ENCODE measurements around the gene UBE2G1. TPM values are rescaled to one million over a fixed set of nuclear protein-coding genes. Genes with fewer than 3 reads are reported as not detected.

The UBE2G1 gene
- polyA plus RNA-seq, 1 donor: 79.1 TPM

DNA sequence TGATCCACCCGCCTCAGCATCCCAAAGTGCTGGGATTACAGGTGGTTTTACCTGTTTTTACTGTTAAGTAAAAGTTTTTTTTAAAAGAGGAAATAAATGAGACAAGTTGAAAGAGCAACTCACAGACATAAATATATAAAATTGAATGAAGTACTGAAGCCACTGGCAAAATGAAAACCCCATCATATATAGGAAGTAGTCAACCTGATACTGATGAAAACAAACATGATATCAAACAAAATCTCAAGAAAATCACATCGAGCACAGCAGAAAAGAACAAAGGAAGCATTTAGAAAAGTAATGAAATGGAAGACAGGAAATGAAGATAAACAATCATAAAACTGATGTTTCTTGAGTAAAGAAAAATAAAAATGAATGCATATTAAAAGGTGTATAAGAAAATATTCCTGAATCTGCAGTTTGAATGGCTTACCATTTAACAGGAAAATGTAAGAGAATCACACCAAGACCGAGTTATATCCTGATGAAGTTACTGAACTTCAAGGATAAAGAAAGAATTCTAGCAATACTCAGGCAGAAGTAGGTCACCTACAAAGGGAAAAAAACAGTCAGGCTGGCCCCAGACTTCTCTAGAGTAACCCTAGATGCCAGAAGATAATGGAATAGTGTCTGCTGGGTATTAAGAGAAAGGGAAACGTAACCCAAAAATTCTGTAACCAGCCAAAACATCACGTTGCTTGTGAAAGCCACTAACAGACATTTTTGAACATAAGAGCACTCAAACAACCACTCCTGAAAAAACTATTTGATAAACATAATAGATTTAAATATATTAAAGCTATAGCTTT lies 31.5 kb downstream of the UBE2G1 start:
- no peak for DNase-seq (ENCODE audit: low read depth)

DNA sequence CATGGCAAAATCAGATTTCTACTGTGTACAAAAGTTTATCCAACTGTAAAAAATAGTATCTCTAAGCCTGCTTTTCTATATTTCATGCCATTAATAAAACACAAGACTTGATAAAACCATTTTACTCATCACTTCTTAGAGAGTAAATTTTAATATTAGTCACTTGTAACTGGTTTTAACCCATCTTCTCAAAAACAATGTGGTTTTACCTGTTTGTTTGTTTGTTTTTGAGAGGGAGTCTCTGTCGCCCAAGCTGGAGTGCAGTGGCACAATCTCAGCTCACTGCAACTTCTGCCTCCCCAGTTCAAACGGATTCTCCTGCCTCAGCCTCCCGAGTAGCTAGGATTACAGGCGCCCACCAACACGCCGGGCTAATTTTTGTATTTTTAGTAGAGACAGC lies 32.1 kb downstream of the UBE2G1 start:
- no peak for DNase-seq (ENCODE audit: low read depth)

DNA sequence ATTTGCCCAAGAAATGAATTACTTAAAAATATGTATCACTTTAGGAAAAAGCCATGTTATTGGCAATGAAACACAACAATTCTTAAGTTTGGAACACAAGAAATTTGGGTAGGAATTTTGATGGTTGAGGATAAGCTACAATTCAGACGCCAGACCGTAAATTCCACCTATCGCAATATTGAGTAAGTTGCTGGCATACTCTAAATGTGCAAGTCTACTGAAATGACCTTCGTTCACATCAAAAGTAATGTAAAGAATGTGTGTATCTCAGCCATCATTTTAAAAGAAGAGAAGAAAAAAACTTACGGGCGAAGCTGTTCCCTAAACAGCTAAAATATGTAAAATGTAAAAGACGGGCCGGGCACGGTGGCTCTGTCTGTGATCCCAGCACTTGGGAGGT lies 33.4 kb downstream of the UBE2G1 start:
- DNase-seq (ENCODE audit: low read depth): no peak

DNA sequence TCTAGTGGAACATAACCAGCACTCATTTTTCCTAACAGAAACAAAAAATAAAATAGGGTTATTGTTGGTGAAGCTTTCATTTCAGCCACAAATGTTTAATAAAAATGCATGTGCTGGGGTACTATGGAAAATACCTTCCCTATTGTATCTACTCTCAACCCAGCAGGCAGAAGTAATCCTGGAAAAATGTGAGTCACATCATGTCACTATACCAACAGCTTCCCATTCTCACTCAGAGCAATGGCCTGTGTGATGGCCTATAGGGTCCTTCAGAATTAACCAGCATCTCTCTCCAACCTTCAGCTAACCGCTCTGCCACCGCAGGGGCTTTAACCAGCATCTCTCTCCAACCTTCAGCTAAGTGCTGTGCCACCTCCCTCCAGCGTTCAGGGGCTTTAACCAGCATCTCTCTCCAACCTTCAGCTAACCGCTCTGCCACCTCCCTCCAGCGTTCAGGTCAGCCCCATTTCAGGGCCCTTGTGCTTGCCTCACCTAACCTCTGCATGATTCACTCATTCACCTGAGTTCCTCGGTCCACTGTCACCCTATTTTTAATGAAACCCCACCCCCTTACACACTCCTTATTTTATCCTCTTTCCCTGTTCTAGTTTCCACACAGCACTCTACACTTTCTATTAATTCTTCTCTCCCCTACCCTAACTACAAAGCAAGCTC lies 34.0 kb downstream of the UBE2G1 start:
- DNase-seq (ENCODE audit: low read depth): no peak

DNA sequence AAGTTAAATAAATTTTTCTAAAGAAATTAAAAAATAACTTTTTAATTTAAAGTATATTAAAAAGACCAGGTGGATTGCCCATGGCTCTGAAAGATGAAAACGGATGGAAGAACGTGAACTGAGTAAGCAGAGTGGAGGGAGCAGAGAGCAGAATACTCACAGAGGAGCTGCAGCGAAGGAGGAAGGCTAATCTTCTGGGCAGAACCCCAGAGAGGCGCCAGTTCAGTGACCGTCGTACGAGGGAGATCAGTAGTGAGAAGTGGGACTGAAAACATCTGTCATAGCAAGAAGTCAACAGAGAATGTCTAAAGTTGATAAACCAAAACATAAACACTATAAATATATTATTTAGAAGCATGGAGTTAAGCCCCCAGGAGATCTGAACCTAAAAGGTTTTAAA lies 34.9 kb downstream of the UBE2G1 start:
- DNase-seq (ENCODE audit: low read depth): no peak

DNA sequence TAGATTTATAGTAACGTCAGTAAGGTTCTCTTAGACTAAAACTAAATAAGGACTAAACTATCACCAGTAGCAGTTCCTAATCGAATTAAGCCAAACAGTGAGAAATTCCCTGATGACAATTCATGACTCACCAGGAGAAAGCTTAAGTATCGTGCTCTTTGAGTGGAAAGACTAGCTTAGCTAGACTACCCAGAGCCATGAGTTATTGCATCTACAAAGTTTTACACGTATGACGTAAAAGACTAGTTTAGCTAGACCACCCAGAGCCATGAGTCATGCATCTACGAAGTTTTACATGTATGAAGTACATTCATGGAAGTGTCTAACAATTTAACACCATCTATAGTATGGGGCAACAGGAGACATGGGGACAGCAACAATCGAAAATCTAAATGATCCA lies 36.6 kb downstream of the UBE2G1 start:
- DNase-seq (ENCODE audit: low read depth): no peak

DNA sequence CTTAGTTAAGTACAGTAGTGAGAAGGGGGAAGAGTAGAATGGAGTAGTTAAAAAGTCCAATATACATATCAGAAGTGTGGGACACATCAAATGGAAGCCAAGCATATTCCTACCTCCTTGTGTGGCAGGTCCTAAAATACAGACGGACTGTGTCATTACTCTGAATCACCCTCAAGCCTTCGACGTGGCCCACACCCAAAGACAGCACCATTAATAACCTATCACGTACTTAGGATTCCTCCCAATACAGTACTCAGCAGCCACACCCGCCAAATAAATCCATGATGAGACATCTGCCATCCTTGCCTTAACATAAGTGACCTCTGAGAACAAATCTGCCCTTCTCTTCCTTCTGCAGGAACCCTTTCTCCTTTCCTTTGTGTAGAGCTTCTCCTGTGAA lies 38.9 kb downstream of the UBE2G1 start:
- DNase-seq (ENCODE audit: low read depth): no peak

DNA sequence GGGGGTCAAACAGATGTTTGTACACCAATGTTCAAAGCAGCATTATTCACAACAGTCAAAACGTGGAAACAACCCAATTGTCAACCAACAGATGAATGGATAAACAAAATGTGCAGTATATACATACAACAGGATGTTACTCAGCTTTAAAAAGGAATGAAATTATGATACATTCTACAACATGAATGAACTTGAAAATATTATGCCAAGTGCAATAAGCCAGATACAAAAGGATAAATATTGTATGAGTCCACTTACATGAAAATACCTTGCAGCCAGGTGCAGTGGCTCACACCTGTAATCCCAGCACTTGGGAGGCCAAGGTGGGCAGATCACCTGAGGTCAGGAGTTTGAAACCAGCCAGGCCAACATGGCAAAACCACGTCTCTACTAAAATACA lies 39.9 kb downstream of the UBE2G1 start:
- DNase-seq (ENCODE audit: low read depth): no peak

DNA sequence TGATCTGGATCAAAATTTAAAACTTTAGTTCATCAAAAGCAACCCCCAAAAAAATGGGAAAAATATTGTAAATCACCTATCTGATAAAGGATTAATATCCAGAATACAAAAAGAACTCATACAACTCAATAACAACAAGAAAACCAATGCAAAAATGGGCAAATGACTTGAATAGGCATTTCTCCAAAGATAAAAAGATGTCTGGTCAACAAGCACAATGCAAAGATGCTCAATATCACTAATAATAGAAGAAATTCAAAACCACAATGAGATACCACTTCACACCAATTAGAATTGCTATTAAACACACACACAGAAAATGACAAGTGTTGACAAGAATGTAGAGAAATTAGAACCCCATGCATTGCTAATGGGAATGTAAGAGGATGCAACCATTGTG lies 40.4 kb downstream of the UBE2G1 start:
- no peak for DNase-seq (ENCODE audit: low read depth)

DNA sequence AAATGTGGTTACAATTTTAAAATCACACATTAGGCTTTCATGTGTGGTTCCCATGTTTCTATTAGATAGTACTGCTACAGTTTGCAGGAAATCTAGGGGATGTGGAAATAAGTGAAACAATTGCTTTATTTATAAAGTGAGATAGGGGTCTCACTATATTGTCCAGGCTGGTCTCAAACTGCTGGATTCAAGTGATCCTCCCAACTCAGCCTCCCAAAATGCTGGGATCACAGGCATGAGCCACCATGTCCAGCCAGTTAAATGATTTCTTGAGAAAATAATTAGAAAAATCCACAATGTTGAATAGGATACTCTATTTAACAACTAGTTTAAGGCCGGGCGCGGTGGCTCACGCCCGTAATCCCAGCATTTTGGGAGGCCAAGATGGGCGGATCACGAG lies 42.0 kb downstream of the UBE2G1 start:
- no peak for DNase-seq (ENCODE audit: low read depth)

DNA sequence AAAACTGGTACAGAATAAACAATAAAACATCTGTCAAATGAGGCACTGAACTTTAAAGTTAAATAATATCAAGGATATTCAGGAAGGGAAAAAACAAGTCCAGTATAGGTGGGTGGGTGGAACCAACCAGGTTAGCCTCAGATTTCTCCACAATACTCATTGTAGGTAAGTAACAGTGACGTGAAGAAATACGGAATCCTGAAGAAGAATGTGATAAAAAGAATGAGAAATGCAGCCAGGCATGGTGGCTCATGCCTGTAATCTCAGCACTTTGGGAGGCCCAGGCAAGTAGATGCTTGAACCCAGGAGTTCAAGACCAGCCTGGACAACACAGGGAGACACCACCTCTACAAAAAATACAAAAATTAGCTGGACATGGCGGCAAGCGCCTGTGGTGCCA lies 47.3 kb downstream of the UBE2G1 start:
- no peak for DNase-seq (ENCODE audit: low read depth)

DNA sequence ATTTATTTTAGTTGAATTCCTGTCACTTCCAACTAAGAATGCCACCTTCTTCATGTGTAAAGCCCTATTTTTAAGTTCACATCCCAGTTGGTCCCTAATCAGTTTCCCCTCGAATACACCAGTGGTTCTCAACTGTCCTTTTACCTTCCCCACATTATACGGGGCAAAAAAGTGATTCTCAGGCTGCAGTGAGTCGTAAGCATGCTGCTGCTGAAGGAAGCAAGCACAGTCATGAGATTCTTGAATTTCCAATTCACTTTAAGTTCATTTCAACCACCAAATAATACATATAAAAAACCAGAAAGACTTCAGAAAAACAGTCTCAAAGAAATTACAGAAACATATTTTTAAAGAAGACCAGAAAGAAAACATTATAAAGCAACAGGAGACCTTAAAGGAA lies 47.9 kb downstream of the UBE2G1 start:
- no peak for DNase-seq (ENCODE audit: low read depth)

DNA sequence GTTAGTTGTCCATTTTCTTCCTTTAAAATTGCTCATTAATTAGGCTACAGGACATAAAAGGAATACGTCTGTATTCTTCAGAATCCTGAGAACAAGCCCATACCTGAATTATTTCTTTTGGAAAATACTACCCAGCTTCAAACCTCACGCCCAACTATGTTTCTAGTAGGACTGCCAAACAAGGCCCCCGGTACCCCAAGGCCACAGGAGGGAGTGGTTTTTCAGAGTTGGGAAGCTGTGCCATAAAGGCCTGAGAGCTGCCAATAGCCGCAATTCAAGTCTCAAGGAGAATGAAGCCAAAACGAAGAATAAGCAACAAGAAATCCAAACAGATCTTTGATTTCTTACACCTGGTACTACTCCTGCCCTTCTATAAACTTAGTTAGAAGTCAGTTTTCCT lies 48.3 kb downstream of the UBE2G1 start:
- DNase-seq (ENCODE audit: low read depth): no peak

DNA sequence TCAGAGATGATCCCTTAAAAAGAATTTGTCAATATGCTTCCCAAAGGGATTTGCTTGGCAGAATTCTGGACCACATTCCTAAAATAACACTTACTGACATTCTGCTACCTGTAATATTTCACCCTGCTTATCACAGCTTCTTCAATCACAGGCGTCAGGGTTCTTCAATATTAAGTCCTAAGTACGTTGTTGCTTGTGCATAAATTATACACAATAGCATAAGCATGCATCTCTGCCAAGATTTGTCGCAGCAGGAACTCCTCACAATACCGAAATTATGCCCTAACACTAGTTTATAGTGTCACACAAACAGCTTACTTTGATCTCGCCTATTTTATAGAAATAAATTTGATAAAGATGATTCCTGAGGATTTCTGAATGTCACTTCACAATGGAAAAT lies 48.9 kb downstream of the UBE2G1 start:
- no peak for DNase-seq (ENCODE audit: low read depth)

DNA sequence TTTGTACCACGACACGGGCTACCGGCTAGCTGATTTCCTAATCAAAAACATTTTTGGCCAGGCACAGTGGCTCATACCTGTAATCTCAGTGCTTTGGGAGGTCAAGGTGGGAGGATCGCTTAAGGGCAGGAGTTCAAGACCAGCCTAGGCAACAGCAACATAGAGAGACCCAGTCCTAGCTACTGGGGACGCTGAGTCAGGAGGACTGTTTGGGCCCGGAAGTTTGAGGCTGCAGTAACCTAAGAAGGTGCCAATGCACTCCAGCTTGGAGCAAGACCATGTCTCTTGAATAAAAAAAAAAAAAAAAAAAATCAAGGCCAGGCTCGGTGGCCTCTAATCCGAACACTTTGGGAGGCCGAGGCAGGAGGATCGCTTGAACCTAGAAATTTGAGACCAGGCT lies 49.8 kb downstream of the UBE2G1 start:
- no peak for DNase-seq (ENCODE audit: low read depth)

DNA sequence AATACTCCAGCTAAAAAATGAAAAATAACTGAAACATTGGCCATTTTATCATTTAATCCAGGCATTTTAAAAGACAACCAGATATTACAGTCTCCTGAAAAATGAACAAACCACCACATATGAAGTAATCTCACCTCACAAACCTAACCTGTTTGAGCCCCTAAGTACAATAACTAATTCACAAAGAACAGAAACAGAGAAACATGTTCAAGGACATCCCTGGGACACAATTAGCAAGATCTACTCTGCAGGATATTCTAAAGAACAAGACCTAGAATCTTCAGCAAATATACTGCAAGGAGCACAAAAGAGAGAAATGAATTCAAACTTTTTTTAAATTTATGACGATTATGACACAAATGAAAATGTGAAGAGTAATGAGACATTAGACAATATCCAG lies 51.9 kb downstream of the UBE2G1 start:
- no peak for DNase-seq (ENCODE audit: low read depth)

DNA sequence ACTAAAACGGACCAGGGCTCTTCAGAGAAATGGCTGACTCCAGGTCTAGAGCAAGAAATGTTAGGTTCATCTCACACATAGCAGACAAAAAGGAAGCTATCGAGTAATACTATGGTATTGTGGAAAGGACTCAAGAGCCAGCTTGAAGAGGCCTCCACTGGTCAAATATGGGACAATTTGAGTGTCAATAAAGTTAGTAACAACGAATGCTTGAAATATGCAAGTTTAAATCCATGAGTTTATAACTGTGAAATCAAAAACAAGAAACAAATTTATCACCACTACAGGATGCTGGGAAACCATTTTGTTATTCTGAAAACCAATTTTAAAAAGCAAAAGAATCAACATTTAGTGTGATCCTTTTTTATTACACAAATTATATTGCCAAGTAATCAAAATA lies 52.3 kb downstream of the UBE2G1 start:
- no peak for DNase-seq (ENCODE audit: low read depth)

DNA sequence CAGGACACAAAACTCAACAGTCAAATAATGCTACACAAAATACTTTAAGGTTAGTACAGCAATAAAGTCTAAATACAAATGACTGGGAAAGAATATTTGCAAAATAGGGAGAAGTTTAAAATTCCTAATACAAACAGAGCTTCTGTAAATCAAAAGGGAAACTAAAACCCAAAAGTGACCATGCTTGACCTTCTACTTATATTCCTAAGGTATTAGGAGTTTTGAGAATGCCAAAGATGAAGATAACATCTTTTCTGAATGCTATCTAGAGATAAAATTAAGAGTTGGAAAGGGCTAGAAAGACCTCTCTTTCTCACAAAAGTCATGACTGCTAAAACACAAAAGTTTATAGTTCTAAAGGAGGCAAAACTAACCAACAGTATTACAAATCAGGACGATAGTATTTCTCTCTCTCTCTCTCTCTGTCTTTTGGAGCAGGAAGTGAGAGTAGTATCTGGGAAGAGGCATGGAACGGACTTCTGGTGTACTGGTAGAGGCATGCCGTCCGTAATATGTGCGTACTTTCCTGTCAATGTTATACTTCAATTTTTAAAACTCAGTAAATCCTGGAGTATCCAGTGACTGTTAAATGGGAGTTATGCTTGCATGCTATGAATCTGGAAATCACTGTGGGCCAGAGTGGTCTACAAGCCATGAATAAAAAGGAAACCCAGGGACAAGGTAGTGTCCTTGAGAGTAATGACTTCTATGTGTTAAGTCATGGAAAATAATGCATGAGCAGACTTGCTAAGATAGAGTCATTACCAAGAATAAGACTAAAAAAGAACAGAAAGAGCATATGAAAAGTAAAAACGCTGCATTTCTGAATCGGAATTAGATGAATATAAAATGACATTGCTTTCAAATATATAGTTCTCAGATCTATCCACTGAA lies 53.0 kb downstream of the UBE2G1 start:
- DNase-seq (ENCODE audit: low read depth): no peak

DNA sequence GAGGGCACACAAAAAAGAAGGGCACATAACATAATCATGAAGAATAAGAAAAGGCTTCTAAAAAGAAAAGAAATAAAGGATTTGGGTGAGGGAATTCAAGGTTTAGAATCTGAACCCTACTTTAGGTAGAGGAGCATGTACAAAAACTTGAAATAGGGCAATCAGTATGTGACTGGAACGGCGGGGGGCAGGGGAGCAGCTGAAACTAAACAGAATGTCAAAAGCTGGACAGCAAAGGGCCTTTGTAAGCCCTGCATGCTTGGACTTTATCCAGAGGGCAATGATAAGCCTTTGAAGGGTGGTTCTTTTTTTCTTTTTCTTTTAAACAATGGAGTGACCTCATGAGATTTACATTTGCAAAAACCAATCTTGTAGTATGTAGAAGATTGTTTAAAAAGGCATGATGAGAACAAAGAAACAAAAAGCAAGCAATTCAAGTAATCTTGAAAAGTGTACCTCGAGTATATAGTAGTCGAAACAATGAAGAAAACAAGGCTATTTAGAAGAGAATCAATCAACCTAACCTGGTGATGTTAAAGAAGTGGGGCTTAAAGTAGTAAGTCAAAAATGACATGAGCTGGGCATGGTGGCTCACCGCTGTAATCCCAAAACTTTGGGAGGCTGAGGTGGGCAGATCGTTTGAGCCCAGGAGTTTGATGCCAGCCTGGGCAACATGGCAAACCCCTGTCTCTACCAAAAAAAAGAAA lies 56.0 kb downstream of the UBE2G1 start:
- DNase-seq (ENCODE audit: low read depth): no peak

DNA sequence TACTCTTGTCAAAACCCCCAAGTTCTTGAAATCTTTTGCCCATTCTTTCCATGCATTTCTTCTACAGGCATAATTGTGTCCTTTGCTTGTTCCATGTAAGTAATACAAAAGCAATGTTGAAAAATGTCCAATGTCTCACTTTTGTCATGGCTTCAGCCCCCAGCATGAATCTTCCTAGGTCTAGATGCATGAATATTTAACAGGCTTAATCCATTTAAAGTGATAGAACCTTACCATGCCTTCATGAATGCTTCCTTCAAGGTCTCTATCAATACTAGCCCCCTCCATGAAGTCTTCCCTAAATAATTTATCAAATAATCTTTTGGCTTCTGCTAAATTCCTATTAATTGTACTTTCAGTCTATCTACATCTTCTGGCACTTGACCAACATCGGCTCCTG lies 56.6 kb downstream of the UBE2G1 start:
- no peak for DNase-seq (ENCODE audit: low read depth)

DNA sequence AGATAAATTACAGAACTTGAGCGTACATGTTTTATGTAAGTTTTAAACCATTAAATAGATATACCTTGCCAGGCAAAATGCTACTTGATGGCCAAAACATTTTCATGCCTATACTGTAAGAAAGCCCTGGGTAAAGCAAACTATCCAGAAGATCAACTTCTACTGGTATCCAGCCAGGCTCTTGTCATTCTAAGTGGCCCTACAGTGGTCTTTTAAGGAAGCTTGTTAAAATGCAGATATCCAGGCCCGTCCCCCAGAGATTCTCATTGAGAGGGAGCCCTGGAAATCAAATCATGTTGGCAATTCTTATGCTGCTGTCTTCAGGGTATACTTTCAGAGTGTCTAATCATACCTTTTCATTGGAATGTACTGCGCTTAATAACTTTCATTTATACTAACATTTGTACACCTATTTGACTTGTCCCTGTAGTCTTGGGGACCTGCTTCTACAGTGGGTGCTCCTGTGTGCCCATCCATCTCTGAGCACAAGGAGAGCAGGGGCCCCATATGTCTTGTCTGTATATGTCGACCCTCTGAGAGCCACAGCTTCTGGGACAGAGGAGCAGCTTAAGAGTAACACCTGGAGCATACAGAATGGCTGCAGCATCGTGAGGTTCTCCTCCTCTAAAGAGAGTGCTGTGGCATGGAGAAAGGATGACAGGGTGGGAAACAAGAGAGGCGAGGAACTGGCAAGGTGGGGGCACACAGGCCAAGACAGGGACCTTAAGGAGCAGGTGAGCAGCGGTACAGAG lies 59.1 kb downstream of the UBE2G1 start:
- DNase-seq (ENCODE audit: low read depth): no peak

Measured in forelimb muscle (tissue), 1 donor.